H1 (cell line): ENCODE results near the gene ITPKA. TPM values are rescaled to one million over a fixed set of nuclear protein-coding genes. Genes with fewer than 3 reads are reported as not detected.

Experiments
- CTCF ChIA-PET: fragments of 300-600 bp; sonication (Branson Sonifier 250); formaldehyde crosslinking; loops from one replicate; lab custom pipeline; 2021; ENCODE audit not compliant: partially characterized antibody; lab: Charles Lee
- POLR2A ChIA-PET: fragments of 300-600 bp; sonication (Branson Sonifier 250); formaldehyde crosslinking; loops from one replicate; lab custom pipeline; 2021; ENCODE audit warnings: inconsistent platforms; ENCODE audit not compliant: partially characterized antibody; lab: Charles Lee
- DNase-seq, 2 experiments: peaks; one replicate each; pipeline versions ENCODE4 v3.0.0 to v3.0.0-alpha.2; 2010 to 2022; ENCODE audit warnings: low spot score in 2 of 2, low read depth in 1 of 2, mixed read lengths in 1 of 2
- FAIRE-seq: peaks from 2 replicates; lab custom pipeline; 2011; peaks lifted over from hg19 to GRCh38; lab: Jason Lieb, UNC
- H2AFZ ChIP-seq: 2 replicates; pipeline ENCODE4 v1.8.1; 2012; ENCODE audit warnings: low read length, inconsistent platforms
- H2AK5ac ChIP-seq: 2 replicates; pipeline ENCODE4 v1.6.1; 2013; ENCODE audit warnings: low read depth, low read length
- H2BK120ac ChIP-seq: replicated peaks from 2 replicates; pipeline ENCODE3; 2013; ENCODE audit warnings: low read depth, low read length, inconsistent platforms
- H2BK12ac ChIP-seq: 2 replicates; pipeline ENCODE4 v1.6.1; 2013; ENCODE audit warnings: low read depth, low read length
- H2BK15ac ChIP-seq: 2 replicates; pipeline ENCODE4 v1.6.1; 2013; ENCODE audit warnings: low read length
- H2BK20ac ChIP-seq: 2 replicates; pipeline ENCODE4 v1.6.1; 2013; ENCODE audit warnings: low read length
- H2BK5ac ChIP-seq: 2 replicates; pipeline ENCODE4 v1.6.1; 2013; ENCODE audit warnings: low read depth, low read length
- H3K14ac ChIP-seq: 2 replicates; pipeline ENCODE4 v1.6.1; 2013; ENCODE audit warnings: inconsistent platforms; ENCODE audit not compliant: insufficient read length
- H3K18ac ChIP-seq: 2 replicates; pipeline ENCODE4 v1.6.1; 2013; ENCODE audit warnings: low read length; ENCODE audit errors: extremely low read depth
- H3K23ac ChIP-seq: 2 replicates; pipeline ENCODE4 v1.6.1; 2013; ENCODE audit warnings: inconsistent platforms; ENCODE audit not compliant: insufficient read length
- H3K23me2 ChIP-seq: 2 replicates; pipeline ENCODE4 v1.6.1; 2013; ENCODE audit warnings: low read depth, low read length
- H3K27ac ChIP-seq: 2 replicates; pipeline ENCODE4 v1.6.1; 2011; ENCODE audit warnings: low read depth, low read length, inconsistent platforms
- H3K27me3 ChIP-seq, 4 experiments: replicated peaks in 1 of 4; 1 replicate in 1 of 4; 2 replicates in 3 of 4; pipeline versions ENCODE4 v1.6.1 to v1.8.1; 2011 to 2013; ENCODE audit warnings: low read length in 3 of 4, mild to moderate bottlenecking in 3 of 4, inconsistent platforms in 2 of 4, mixed read lengths in 2 of 4, moderate library complexity in 1 of 4; ENCODE audit not compliant: control insufficient read depth in 3 of 4, insufficient read depth in 3 of 4; ENCODE audit errors: extremely low read depth in 1 of 4
- H3K36me3 ChIP-seq, 4 experiments: 2 replicates each; pipeline versions ENCODE4 v1.6.1 to v1.8.1; 2011 to 2013; ENCODE audit warnings: mild to moderate bottlenecking in 4 of 4, low read length in 3 of 4, moderate library complexity in 2 of 4, control low read depth in 1 of 4, inconsistent platforms in 1 of 4; ENCODE audit not compliant: insufficient read depth in 4 of 4, control insufficient read depth in 2 of 4
- H3K4ac ChIP-seq: replicated peaks from 2 replicates; pipeline ENCODE3; 2013; ENCODE audit warnings: low read length, low read depth, mixed read lengths, inconsistent platforms; ENCODE audit not compliant: insufficient read length
- H3K4me1 ChIP-seq, 4 experiments: replicated peaks in 1 of 4; 1 replicate in 1 of 4; 2 replicates in 3 of 4; pipeline versions ENCODE4 v1.6.1 to v1.8.1; 2011 to 2013; ENCODE audit warnings: low read length in 3 of 4, inconsistent platforms in 2 of 4, mixed read lengths in 1 of 4; ENCODE audit not compliant: insufficient read depth in 4 of 4, control insufficient read depth in 3 of 4
- H3K4me2 ChIP-seq, 2 experiments: 2 replicates each; pipeline versions ENCODE4 v1.6.1 to v1.8.1; 2011 to 2013; ENCODE audit warnings: low read depth in 2 of 2, low read length in 2 of 2, control low read depth in 1 of 2, inconsistent platforms in 1 of 2, mild to moderate bottlenecking in 1 of 2; ENCODE audit not compliant: insufficient read depth in 1 of 2
- H3K4me3 ChIP-seq, 4 experiments: fragments of 200-600, 300-600 bp in 1 of 4; sonication (generic), shearing (Covaris generic), sonication (Bioruptor Twin) in 1 of 4; 2 replicates each; pipeline versions ENCODE4 v1.5.1 to v1.8.1; 2011 to 2016; ENCODE audit warnings: low read length in 4 of 4, low read depth in 3 of 4, control low read depth in 2 of 4, inconsistent platforms in 2 of 4, mild to moderate bottlenecking in 2 of 4, mixed read lengths in 1 of 4, moderate library complexity in 1 of 4; ENCODE audit not compliant: insufficient read depth in 2 of 4; ENCODE audit errors: extremely low read depth in 1 of 4
- H3K56ac ChIP-seq: replicated peaks from 2 replicates; pipeline ENCODE3; 2013; ENCODE audit warnings: low read depth, mild to moderate bottlenecking, mixed read lengths, low read length, inconsistent platforms; ENCODE audit not compliant: insufficient read length
- H3K79me1 ChIP-seq: 2 replicates; pipeline ENCODE4 v1.6.1; 2013; ENCODE audit warnings: low read depth, low read length, control low read depth
- H3K79me2 ChIP-seq, 2 experiments: 2 replicates each; pipeline versions ENCODE4 v1.6.1 to v1.8.1; 2012 to 2013; ENCODE audit warnings: low read length in 2 of 2, mild to moderate bottlenecking in 2 of 2, inconsistent platforms in 1 of 2; ENCODE audit not compliant: insufficient read depth in 2 of 2, control insufficient read depth in 1 of 2
- H3K9ac ChIP-seq, 4 experiments: replicated peaks in 1 of 4; 1 replicate in 1 of 4; 2 replicates in 3 of 4; pipeline versions ENCODE4 v1.6.1 to v1.8.1; 2011 to 2013; ENCODE audit warnings: low read depth in 3 of 4, low read length in 3 of 4, control low read depth in 2 of 4, mild to moderate bottlenecking in 2 of 4, moderate library complexity in 2 of 4, inconsistent platforms in 1 of 4; ENCODE audit errors: extremely low read depth in 1 of 4
- H3K9me3 ChIP-seq, 2 experiments: 2 replicates each; pipeline versions ENCODE4 v1.6.1 to v1.8.1; 2012 to 2013; ENCODE audit warnings: mild to moderate bottlenecking in 2 of 2, moderate library complexity in 2 of 2, control low read depth in 1 of 2, inconsistent platforms in 1 of 2, low read depth in 1 of 2, low read length in 1 of 2, mixed read lengths in 1 of 2; ENCODE audit not compliant: insufficient read depth in 2 of 2
- H4K20me1 ChIP-seq, 2 experiments: replicated peaks in 1 of 2; 2 replicates each; pipeline versions ENCODE3 to v1.8.1; 2011 to 2013; ENCODE audit warnings: inconsistent platforms in 2 of 2, low read length in 2 of 2, mild to moderate bottlenecking in 1 of 2; ENCODE audit not compliant: insufficient read depth in 2 of 2, control insufficient read depth in 1 of 2
- H4K5ac ChIP-seq: 2 replicates; pipeline ENCODE4 v1.6.1; 2013; ENCODE audit warnings: low read length, low read depth, mixed read lengths, inconsistent platforms; ENCODE audit not compliant: insufficient read length
- H4K8ac ChIP-seq: 2 replicates; pipeline ENCODE4 v1.8.0; 2013; ENCODE audit warnings: mild to moderate bottlenecking, moderate library complexity, low read length, inconsistent platforms; ENCODE audit not compliant: insufficient read depth; ENCODE audit errors: extremely low read depth
- H4K91ac ChIP-seq: replicated peaks from 2 replicates; pipeline ENCODE3; 2013; ENCODE audit warnings: low read length, mixed read lengths, inconsistent platforms; ENCODE audit not compliant: insufficient read length
- ASH2L ChIP-seq: fragments of 200-600, 300-600 bp; sonication (generic); IDR thresholded peaks from one replicate; pipeline ENCODE4 v1.7.1; 2017; ENCODE audit warnings: low read length
- BACH1 ChIP-seq: IDR thresholded peaks from 2 replicates; pipeline ENCODE4 v1.6.1; 2012; ENCODE audit warnings: low read length, improper control_type of control experiment
- EGR1 ChIP-seq: IDR thresholded peaks from 2 replicates; pipeline ENCODE4 v1.6.1; 2011; ENCODE audit warnings: low read depth, low read length, borderline replicate concordance
- EP300 ChIP-seq, 2 experiments: IDR thresholded peaks; 1 replicate in 1 of 2; 2 replicates in 1 of 2; pipeline ENCODE4 v1.6.1; 2011 to 2012; ENCODE audit warnings: low read depth in 2 of 2, low read length in 2 of 2, mild to moderate bottlenecking in 2 of 2, borderline replicate concordance in 1 of 2, inconsistent platforms in 1 of 2, moderate library complexity in 1 of 2
- HDAC6 ChIP-seq: IDR thresholded peaks from one replicate; pipeline ENCODE4 v1.7.1; 2012; ENCODE audit warnings: low read depth, mild to moderate bottlenecking, inconsistent platforms, low read length, moderate library complexity
- KDM1A ChIP-seq: fragments of 200-600, 300-600 bp; sonication (generic); IDR thresholded peaks from 2 replicates; pipeline ENCODE4 v1.7.1; 2016; ENCODE audit warnings: mild to moderate bottlenecking, low read length, borderline replicate concordance
- MAFK ChIP-seq: IDR thresholded peaks from 2 replicates; pipeline ENCODE4 v1.6.1; 2012; ENCODE audit warnings: low read depth, mild to moderate bottlenecking, improper control_type of control experiment, low read length
- NRF1 ChIP-seq: IDR thresholded peaks from 2 replicates; pipeline ENCODE4 v1.6.1; 2011; ENCODE audit warnings: mild to moderate bottlenecking, low read depth, low read length, improper control_type of control experiment
- PHF8 ChIP-seq: fragments of 200-600 bp; sonication (generic); conservative IDR thresholded peaks from 2 replicates; pipeline ENCODE4 v1.7.1; 2012; ENCODE audit warnings: low read depth, mild to moderate bottlenecking, inconsistent platforms, low read length, moderate library complexity
- POLR2A ChIP-seq, 2 experiments: IDR thresholded peaks; 1 replicate in 1 of 2; 2 replicates in 1 of 2; pipeline ENCODE4 v1.6.1; 2011; ENCODE audit warnings: low read depth in 2 of 2, low read length in 2 of 2, mild to moderate bottlenecking in 2 of 2; ENCODE audit errors: control extremely low read depth in 1 of 2
- RBBP5 ChIP-seq: IDR thresholded peaks from 2 replicates; pipeline ENCODE4 v1.7.1; 2012; ENCODE audit warnings: low read depth, mild to moderate bottlenecking, inconsistent platforms, low read length, moderate library complexity, borderline replicate concordance
- RFX5 ChIP-seq: IDR thresholded peaks from 2 replicates; pipeline ENCODE4 v1.6.1; 2011; ENCODE audit warnings: low read depth, low read length, improper control_type of control experiment, borderline replicate concordance
- SIRT6 ChIP-seq: IDR thresholded peaks from one replicate; pipeline ENCODE4 v1.7.1; 2012; ENCODE audit warnings: low read length, inconsistent platforms
- ZNF274 ChIP-seq: IDR thresholded peaks from 2 replicates; pipeline ENCODE4 v1.7.0; 2012; ENCODE audit warnings: low read length, borderline replicate concordance; ENCODE audit errors: extremely low read depth
- WGBS, 2 experiments: shearing (Covaris generic) in 1 of 2; methylation state at CpG; one replicate each; pipeline versions ENCODE4 v1.1.6 to v1.1.7; 2013 to 2015; ENCODE audit warnings: low lambda C conversion rate in 2 of 2, mixed read lengths in 2 of 2, inconsistent platforms in 1 of 2, low coverage in 1 of 2, missing lambda C conversion rate in 1 of 2; ENCODE audit not compliant: insufficient replicate concordance in 2 of 2, insufficient coverage in 1 of 2, insufficient read length in 1 of 2; ENCODE audit errors: extremely low coverage in 1 of 2, missing lambda C conversion rate in 1 of 2; 5-methylcytosine and 5-hydroxymethylcytosine counted together
- polyA plus RNA-seq, 7 experiments: library from polyadenylated mRNA; depleted of rRNA in 3 of 7; stranded (reverse) in 5 of 7; unstranded in 2 of 7; fragments of >200 nt in 5 of 7; fragments of 200-250 nt in 2 of 7; gene quantifications; 1 replicate in 5 of 7; 2 replicates in 1 of 7; 4 replicates in 1 of 7; pipeline versions ENCODE4 v1.2.1 to v1.2.3, GENCODE V29; 2011 to 2013; ENCODE audit warnings: missing spikeins in 2 of 7, mixed read lengths in 2 of 7
- total RNA-seq: library from RNA; stranded (reverse); fragmentation: NEBNext Ultra II Directional; extraction: Animal tissue kit (Norgen Biotek cat#: 25700); gene quantifications from 2 replicates; pipeline ENCODE4 v1.2.1, GENCODE V29; 2021

The ITPKA gene
- total and polyA plus RNA-seq, 2 of the 8 experiments (the other 6 are each of a cell fraction or from before 2014, with no cell fraction given): 0.39 to 0.99 TPM

GRCh38 chr15:41464889-41465580 lies 28.6 kb upstream of the ITPKA start:
- Histone ChIP-seq H3K9me3 (no peaks in the 10 kb centered on the region), H4K8ac (no peak overlapping the region), H4K5ac (no peak overlapping the region), H4K20me1 (peaks cover 0 to 4% of the 10 kb centered on the region in 2 experiments), H2AK5ac (no peak overlapping the region), H2AFZ (no peak overlapping the region), H4K91ac (no peak overlapping the region), H3K23ac (no peak overlapping the region), H3K36me3 (peaks cover 4 to 36% (median 23%) of the 10 kb centered on the region in 4 experiments; a peak in 7 of 8 replicates), H3K4me1 (no peaks in the 10 kb centered on the region), H3K79me1 (no peaks in the 10 kb centered on the region), H2BK12ac (no peak overlapping the region), H2BK20ac (no peak overlapping the region), H3K79me2 (no peaks in the 10 kb centered on the region), H3K4me2 (no peak overlapping the region), H3K23me2 (no peaks in the 10 kb centered on the region; the same call in 1 of the 2 replicates), H2BK15ac (no peak overlapping the region), H2BK5ac (no peak overlapping the region), H3K18ac (no peak overlapping the region), H3K4ac (no peak overlapping the region), H3K56ac (no peak overlapping the region), H3K27me3 (no peaks in the 10 kb centered on the region), H3K14ac (no peak overlapping the region), H3K9ac (no peak overlapping the region), H3K4me3 (no peak overlapping the region), H3K27ac (no peak overlapping the region), H2BK120ac (no peak overlapping the region)
- ChIA-PET POLR2A (interaction anchor here (0.8 to 1.3 kb wide), 2 partner anchors 8 to 27 kb away, joined by 3 to 4 read pairs; no protein-coding TSS in a partner anchor), CTCF (interaction anchor here (0.7 to 4.9 kb wide), 29 partner anchors 9 to 536 kb away, joined by 3 to 46 read pairs (median 5); partner anchors contain the start of genes ITPKA and LTK)
- FAIRE-seq (no peak), DNase-seq (no peak)
- 95% methylated on average over 9 of the region's 9 CpGs; no CpG with 5 or more reads in 1 of the 2 experiments for WGBS, 2 experiments
- TF ChIP-seq SIRT6 (no peak), POLR2A (IDR thresholded peaks at IDR 0.05; ENCODE audit: control extremely low read depth in 1 of 2, low read depth in 2 of 2, low read length in 2 of 2) (no peak), RFX5 (no peak), KDM1A (no peak), ZNF274 (no peak), EGR1 (no peak), NRF1 (no peak), RBBP5 (no peak), MAFK (no peak), PHF8 (no peak), HDAC6 (no peak), ASH2L (no peak), EP300 (IDR thresholded peaks at IDR 0.05; ENCODE audit: borderline replicate concordance in 1 of 2, low read depth in 2 of 2, low read length in 2 of 2) (no peak), BACH1 (no peak)
